HEK293 (cell line): ENCODE data around the gene TECPR2.

Source experiments
- PRDM1 ChIP-seq: fragments of 450-650 bp; formaldehyde crosslinking; IDR thresholded peaks from 2 replicates; pipeline ENCODE4; 2016; ENCODE audit warnings: missing biosample characterization, missing genetic modification characterization
- RBAK ChIP-seq: fragments of 450-650 bp; formaldehyde crosslinking; IDR thresholded peaks from 2 replicates; pipeline ENCODE4 v1.5.1; 2016; ENCODE audit warnings: missing biosample characterization, missing genetic modification characterization
- SALL2 ChIP-seq: fragments of 450-650 bp; formaldehyde crosslinking; IDR thresholded peaks from 2 replicates; pipeline ENCODE4 v1.5.0; 2017; ENCODE audit warnings: missing biosample characterization, mild to moderate bottlenecking, missing genetic modification characterization, borderline replicate concordance
- TRIM28 ChIP-seq: IDR thresholded peaks from 2 replicates; pipeline ENCODE4 v1.6.1; 2011; ENCODE audit warnings: low read length, control low read depth, borderline replicate concordance
- ZNF140 ChIP-seq: fragments of 450-650 bp; formaldehyde crosslinking; IDR thresholded peaks from 2 replicates; pipeline ENCODE4 v1.5.1; 2016; ENCODE audit warnings: missing biosample characterization, missing genetic modification characterization
- ZNF416 ChIP-seq: fragments of 450-650 bp; formaldehyde crosslinking; IDR thresholded peaks from 2 replicates; pipeline ENCODE4 v1.5.1; 2016; ENCODE audit warnings: missing biosample characterization, missing genetic modification characterization
- ZNF529 ChIP-seq: fragments of 450-650 bp; formaldehyde crosslinking; IDR thresholded peaks from 2 replicates; pipeline ENCODE4 v1.5.1; 2017; ENCODE audit warnings: missing genetic modification characterization, missing biosample characterization; ENCODE audit not compliant: insufficient replicate concordance
- ZNF621 ChIP-seq: fragments of 450-650 bp; formaldehyde crosslinking; IDR thresholded peaks from 2 replicates; pipeline ENCODE4 v1.5.1; 2017; ENCODE audit warnings: missing biosample characterization, missing genetic modification characterization
- ZXDB ChIP-seq: fragments of 450-650 bp; formaldehyde crosslinking; IDR thresholded peaks from 2 replicates; pipeline ENCODE4 v1.5.1; 2016; ENCODE audit warnings: missing biosample characterization, missing genetic modification characterization
- TF ChIP-seq, protein P1 (sequence below): fragments of 450-650 bp; formaldehyde crosslinking; IDR thresholded peaks from 2 replicates; pipeline ENCODE4 v1.5.1; 2016; ENCODE audit warnings: missing biosample characterization, missing genetic modification characterization
- TF ChIP-seq, protein P2 (sequence below): fragments of 450-650 bp; formaldehyde crosslinking; conservative IDR thresholded peaks from 2 replicates; pipeline ENCODE4 v1.5.1; 2016; ENCODE audit warnings: low read depth, missing biosample characterization, missing genetic modification characterization
- TF ChIP-seq, protein P3 (sequence below): fragments of 450-650 bp; formaldehyde crosslinking; IDR thresholded peaks from 2 replicates; pipeline ENCODE4 v1.5.1; 2016; ENCODE audit warnings: missing biosample characterization, missing genetic modification characterization
- TF ChIP-seq, protein P4 (sequence below): fragments of 450-650 bp; formaldehyde crosslinking; IDR thresholded peaks from 2 replicates; pipeline ENCODE4 v1.5.1; 2016; ENCODE audit warnings: missing biosample characterization, missing genetic modification characterization

Gene TECPR2

DNA sequence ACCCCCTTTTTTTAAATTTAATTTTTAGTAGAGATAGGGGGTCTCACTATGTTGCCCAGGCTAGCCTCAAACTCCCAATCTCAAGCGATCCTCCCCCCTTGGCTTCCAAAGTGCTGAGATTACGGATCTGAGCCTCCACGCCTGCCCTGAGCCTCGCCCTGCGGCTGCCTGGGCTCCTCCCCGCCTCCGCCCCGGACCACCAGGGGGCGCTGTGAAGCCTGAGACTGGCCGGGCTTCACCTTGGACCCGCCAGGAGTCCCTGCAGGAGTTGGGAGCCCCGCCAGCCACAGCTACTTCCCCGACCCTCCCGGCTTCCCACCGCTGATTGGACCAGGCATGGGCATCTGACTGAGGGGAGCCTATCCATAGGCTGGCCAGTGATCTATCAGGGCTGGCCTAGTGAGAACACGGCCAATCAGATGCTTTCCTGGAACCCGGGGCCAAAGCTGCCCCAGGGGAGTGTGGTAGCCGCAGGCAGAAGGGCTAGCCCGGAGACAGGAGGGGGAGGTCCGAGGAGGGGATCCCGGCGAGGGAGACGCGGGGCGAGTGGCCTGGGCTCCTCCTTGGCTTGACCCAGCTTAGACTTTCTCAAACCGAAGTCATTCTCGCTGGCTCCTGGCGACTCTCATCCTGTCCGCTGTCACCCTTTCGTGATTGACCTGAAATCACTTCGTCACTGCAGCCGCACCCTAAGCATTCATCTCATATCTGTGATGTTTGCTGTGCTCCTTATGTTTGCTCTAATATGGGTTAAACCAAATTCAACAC lies 161.9 kb downstream of the TECPR2 start (continued):
- TF ChIP-seq, protein P1, sequence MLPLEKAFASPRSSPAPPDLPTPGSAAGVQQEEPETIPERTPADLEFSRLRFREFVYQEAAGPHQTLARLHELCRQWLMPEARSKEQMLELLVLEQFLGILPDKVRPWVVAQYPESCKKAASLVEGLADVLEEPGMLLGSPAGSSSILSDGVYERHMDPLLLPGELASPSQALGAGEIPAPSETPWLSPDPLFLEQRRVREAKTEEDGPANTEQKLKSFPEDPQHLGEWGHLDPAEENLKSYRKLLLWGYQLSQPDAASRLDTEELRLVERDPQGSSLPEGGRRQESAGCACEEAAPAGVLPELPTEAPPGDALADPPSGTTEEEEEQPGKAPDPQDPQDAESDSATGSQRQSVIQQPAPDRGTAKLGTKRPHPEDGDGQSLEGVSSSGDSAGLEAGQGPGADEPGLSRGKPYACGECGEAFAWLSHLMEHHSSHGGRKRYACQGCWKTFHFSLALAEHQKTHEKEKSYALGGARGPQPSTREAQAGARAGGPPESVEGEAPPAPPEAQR (tag by site-specific recombination), result no peak
- TF ChIP-seq TRIM28 (no peak; the same call in 1 of the 2 replicates), ZNF140 (tag by site-specific recombination) (no peak), ZNF416 (tag by site-specific recombination) (no peak), ZNF621 (tag by site-specific recombination) (peak; percentile 100), PRDM1 (tag by site-specific recombination) (peak; percentile 25; the same call in 1 of the 2 replicates), ZXDB (tag by site-specific recombination) (peak; percentile 95), RBAK (tag by site-specific recombination) (no peak), ZNF529 (tag by site-specific recombination) (no peak), SALL2 (tag by site-specific recombination) (no peak)
- TF ChIP-seq, protein P2, sequence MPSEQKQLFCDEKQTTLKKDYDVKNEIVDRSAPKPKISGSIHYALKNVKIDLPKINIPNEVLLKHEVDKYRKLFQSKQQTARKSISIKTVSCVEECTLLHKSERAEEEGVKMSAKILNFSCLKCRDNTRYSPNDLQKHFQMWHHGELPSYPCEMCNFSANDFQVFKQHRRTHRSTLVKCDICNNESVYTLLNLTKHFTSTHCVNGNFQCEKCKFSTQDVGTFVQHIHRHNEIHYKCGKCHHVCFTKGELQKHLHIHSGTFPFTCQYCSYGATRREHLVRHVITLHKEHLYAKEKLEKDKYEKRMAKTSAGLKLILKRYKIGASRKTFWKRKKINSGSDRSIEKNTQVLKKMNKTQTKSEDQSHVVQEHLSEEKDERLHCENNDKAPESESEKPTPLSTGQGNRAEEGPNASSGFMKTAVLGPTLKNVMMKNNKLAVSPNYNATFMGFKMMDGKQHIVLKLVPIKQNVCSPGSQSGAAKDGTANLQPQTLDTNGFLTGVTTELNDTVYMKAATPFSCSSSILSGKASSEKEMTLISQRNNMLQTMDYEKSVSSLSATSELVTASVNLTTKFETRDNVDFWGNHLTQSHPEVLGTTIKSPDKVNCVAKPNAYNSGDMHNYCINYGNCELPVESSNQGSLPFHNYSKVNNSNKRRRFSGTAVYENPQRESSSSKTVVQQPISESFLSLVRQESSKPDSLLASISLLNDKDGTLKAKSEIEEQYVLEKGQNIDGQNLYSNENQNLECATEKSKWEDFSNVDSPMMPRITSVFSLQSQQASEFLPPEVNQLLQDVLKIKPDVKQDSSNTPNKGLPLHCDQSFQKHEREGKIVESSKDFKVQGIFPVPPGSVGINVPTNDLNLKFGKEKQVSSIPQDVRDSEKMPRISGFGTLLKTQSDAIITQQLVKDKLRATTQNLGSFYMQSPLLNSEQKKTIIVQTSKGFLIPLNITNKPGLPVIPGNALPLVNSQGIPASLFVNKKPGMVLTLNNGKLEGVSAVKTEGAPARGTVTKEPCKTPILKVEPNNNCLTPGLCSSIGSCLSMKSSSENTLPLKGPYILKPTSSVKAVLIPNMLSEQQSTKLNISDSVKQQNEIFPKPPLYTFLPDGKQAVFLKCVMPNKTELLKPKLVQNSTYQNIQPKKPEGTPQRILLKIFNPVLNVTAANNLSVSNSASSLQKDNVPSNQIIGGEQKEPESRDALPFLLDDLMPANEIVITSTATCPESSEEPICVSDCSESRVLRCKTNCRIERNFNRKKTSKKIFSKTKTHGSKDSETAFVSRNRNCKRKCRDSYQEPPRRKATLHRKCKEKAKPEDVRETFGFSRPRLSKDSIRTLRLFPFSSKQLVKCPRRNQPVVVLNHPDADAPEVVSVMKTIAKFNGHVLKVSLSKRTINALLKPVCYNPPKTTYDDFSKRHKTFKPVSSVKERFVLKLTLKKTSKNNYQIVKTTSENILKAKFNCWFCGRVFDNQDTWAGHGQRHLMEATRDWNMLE (tag by site-specific recombination), result no peak
- TF ChIP-seq, protein P3, sequence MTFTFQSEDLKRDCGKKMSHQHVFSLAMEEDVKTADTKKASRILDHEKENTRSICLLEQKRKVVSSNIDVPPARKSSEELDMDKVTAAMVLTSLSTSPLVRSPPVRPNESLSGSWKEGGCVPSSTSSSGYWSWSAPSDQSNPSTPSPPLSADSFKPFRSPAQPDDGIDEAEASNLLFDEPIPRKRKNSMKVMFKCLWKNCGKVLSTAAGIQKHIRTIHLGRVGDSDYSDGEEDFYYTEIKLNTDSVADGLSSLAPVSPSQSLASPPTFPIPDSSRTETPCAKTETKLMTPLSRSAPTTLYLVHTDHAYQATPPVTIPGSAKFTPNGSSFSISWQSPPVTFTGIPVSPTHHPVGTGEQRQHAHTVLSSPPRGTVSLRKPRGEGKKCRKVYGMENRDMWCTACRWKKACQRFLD (tag by site-specific recombination), result no peak
- TF ChIP-seq, protein P4, sequence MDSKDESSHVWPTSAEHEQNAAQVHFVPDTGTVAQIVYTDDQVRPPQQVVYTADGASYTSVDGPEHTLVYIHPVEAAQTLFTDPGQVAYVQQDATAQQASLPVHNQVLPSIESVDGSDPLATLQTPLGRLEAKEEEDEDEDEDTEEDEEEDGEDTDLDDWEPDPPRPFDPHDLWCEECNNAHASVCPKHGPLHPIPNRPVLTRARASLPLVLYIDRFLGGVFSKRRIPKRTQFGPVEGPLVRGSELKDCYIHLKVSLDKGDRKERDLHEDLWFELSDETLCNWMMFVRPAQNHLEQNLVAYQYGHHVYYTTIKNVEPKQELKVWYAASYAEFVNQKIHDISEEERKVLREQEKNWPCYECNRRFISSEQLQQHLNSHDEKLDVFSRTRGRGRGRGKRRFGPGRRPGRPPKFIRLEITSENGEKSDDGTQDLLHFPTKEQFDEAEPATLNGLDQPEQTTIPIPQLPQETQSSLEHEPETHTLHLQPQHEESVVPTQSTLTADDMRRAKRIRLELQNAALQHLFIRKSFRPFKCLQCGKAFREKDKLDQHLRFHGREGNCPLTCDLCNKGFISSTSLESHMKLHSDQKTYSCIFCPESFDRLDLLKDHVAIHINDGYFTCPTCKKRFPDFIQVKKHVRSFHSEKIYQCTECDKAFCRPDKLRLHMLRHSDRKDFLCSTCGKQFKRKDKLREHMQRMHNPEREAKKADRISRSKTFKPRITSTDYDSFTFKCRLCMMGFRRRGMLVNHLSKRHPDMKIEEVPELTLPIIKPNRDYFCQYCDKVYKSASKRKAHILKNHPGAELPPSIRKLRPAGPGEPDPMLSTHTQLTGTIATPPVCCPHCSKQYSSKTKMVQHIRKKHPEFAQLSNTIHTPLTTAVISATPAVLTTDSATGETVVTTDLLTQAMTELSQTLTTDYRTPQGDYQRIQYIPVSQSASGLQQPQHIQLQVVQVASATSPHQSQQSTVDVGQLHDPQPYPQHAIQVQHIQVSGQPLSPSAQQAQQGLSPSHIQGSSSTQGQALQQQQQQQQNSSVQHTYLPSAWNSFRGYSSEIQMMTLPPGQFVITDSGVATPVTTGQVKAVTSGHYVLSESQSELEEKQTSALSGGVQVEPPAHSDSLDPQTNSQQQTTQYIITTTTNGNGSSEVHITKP (tag by site-specific recombination), result no peak
